NCI-H2107 treated with DMSO at 0.1 percent for 48 hours (cell line): Measurements from ENCODE around the gene SDK1.

Source experiments
- DNase-seq: peaks from one replicate; lab custom pipeline; 2025; ENCODE audit not compliant: unreplicated experiment; lab: John Stamatoyannopoulos, UW

The SDK1 gene

DNA sequence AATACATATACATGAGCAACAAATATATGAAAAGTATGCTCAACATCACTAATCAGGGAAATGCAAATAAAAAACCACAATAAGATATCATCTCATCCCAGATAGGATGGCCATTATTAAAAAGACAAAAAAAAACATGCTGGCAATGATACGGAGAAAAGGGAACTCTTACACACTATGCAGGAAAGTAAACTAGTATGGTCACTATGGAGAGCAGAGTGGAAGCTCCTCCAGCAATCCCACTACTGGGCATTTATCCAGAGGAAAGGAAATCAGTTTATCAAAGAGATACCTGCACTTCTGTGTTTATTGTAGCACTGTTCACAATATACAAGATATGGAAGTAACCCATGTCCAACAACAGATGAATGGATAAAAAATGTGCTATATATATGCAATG is 217.5 kb downstream of the SDK1 start:
- no peak for DNase-seq

DNA sequence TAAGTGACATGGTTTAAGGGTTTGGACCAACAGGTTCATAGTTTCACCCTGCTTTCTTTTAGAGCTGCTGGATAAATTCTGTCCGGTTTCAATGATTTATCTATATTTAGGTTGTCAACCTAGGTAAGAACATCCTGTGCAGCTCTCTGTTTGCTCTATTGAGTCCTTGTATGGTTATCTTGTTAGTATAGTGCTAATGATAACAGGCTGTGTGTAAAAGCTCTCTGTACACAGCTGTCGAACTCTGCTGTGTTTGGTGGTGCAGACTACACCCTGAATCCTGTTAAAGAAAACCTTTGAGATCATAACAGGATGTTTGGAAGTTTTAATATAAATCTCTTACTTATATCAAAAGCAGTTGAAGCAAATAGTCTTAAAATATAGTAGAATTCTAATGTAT is 219.2 kb downstream of the SDK1 start:
- DNase-seq, result no peak

DNA sequence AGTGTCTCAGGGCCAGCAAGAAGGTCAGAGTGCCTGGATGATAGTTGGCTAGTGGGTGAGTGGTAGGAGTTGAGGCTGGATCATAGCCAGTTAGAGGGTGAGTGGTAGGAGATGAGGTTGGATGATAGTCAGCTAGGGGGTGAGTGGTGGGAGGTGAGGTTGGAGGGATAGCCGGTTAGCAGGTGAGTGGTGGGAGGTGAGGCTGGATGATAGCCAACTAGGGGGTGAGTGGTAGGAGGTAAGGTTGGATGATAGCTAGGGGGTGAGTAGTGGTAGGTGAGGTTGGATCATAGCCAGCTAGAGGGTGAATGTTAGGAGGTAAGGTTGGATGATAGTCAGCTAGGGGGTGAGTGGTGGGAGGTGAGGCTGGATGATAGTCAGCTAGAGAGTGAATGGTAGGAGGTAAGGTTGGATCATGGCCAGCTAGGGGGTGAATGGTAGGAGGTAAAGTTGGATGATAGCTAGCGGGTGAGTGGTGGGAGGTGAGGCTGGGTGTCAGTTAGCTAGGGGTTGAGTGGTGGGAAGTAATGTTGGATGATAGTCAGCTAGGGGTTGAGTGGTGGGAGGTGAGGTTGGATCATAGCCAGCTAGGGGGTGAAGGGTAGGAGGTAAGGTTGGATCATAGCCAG is 226.6 kb downstream of the SDK1 start:
- DNase-seq, result no peak

DNA sequence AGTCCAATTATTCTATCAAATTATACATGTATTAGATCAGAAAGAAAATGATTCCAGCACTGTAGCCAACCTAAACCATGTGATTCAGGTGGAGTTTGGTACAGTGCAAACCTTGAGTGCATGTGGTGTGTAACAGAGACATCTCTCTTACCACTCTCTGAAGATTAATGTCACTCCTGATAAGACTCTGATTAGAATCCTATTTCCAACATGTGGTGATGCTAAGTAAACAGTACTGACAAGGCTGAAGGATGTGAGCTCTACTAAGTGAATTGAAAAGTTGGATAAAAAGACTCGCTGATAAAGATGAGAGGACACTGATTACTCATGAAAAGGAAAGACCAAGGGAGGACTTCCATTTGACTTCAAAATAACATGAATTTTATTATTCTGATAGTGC is 232.0 kb downstream of the SDK1 start:
- DNase-seq, result no peak

DNA sequence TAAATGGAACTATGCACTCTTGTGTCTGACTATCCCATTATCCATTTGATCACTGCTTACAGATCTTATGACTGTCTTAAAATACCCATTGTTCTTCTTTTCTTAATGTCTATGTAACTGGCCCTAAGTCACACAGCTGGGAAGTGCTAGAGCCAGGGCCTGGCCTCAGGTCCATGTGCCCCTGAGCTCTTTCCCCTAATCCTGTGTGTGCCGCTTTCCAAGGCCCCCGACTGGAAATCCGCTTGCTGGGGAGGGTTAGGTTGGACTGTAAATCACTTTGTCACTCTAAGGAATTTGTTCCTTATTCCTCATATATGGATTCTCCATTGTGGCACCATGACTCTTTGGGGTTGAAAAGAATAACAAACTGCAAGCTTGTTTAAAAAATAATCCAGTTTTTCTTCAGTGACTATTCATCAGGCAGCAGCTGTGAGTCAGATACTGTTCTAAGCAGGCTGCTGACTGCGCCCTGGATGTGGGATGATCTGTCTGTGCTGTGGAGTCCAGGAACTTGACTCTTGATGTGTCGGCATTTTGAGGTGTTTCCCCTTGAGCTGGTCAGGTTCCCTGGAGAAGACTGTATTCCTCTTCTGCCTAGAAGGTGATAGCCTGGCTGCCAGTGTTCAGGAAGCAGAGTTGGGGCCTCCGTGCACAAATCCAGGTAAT is 236.3 kb downstream of the SDK1 start:
- DNase-seq, result no peak

DNA sequence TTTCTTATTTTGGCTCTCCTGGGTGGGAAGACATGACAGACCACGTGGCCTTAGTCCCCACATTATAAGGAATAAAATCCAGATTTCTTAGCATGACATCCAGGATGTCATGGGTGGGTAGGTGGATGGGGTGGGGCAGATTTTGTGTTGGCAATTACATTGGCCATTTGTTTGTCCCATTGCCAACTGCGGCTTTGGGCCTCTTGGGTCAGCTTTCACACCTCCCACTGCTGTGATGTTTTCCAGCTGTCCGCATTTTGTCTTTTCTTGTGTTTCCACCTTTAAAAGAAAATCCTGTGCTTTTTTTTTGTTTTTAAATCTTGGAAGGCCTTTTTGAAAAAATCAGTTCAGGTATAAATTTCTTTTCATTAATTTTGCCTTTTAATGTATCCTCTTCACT is 237.0 kb downstream of the SDK1 start:
- no peak for DNase-seq

DNA sequence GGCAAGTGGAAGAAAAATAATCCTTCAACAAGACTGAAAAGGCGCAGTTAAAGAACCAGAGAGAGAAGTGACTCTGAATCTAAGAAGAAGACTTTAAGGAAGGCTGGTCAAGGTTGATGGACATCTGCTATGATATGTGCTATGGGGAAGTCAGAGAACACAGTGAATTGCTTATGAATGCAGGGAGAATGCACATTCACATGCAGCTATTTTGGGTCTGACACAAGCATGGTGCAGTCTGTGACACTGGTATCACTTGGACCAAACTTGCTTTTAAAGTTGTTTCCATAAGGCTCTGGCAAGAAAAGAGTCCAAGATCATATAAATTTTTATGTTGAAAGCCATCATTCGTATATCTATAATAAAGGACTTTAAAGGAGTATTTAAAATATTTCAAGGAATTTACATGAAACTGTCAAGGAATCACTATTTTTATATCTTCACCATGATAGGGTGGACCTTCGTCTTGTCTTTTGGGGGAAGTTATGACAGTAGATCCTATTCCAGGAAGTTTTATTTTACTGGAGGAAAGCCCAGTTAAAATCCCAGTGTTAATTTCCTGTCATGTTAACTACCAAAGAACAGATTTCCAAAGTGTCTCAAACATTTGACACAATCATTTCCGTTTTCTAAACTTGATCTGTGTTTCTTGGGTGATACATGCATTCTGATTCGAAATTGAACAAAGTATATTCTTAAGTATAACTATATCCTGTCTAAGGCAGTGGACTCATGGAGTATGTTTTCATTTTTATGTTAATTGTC is 239.6 kb downstream of the SDK1 start:
- DNase-seq, result no peak

DNA sequence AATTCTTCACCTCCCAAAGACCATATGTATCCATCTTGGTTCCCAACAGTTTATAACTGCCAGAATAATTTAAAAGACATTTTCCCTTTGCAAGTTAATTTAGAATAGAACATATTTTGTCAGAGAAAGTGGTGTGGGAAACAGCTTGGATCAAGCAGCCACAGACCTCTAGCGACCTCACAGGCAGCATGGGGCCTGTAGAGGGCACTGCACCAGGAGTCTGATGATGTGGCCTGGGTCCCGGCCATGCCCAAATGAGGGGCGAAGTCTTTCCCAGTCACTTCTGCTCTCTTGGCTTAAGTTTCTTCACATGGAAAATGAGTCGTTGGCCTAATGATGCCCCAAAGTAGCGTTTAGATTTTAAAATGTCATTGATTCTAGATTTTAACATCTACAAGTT is 243.2 kb downstream of the SDK1 start:
- DNase-seq, result no peak

DNA sequence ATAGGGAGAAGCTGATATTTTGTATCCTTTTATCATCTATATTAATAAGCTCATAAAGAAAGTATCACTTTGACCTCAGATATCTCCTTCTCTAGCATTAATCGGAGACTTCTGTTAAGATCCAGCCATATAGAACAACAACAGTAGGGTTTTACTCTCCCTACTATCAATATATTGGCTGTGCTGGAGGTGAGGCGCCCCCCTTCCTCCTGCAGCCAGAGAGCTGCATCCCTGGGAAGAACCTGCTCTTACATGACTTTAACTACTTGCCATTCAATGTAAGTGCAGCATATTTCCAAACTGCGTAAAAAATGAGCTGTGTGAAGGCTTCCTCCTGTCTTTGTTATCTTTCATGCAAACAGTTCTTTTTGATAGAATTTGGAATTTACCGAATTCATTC is 247.8 kb downstream of the SDK1 start:
- DNase-seq, result no peak

DNA sequence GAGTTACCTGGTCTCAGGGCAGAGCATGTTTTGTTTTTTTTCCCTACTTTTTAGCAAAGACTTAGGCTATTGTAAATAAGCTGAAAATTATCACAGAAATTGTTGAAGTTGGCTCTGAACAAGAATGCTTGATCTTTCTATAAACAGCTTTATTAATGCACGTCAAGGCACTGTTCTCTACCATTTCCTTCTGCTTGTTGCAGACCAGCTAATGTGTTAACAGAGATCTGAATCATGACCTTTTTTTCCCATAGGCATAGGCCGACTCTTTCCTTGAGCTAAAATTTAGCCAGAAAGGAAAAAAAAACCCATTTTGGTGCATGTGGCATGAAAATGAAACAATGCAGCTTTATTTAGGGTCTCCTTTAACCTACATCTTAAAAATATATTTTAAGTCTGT is 248.5 kb downstream of the SDK1 start:
- DNase-seq, result no peak

DNA sequence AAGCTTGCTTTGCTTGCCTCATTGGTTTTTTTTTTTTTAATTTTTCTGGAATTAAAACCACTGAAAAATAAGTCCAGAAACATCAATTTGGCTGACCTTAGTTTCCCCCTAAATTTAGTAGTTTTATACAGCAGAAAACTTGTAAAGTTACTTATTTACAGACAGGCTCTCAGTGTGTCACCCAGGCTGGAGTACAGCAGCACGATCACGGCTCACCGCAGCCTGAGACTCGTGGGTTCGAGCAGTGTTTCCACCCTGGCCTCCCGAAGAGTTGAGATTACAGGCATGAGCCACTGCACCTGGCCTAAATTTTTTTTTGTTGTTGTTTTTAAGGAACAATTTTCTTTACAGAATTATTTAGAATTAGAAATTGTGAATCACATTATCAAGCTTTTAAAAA is 250.5 kb downstream of the SDK1 start:
- no peak for DNase-seq

DNA sequence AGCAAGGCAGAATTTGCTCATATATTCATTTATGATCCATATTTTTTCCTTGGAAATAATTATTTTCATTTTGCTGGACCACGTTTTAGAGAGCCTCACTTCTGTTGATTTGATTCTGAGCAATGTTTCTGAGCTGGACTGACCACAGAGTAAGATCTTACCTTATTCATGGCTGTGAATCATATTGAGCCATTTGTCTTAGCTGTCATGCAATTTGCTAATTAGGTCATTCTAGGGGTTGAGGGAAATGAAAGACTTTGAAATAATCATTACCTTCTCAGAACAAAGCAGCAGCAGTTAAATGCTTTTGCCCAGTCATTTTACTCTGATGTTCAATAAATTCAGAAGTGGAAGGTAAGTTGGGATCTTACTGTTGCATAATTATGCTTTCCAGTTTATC is 251.4 kb downstream of the SDK1 start:
- DNase-seq, result no peak

DNA sequence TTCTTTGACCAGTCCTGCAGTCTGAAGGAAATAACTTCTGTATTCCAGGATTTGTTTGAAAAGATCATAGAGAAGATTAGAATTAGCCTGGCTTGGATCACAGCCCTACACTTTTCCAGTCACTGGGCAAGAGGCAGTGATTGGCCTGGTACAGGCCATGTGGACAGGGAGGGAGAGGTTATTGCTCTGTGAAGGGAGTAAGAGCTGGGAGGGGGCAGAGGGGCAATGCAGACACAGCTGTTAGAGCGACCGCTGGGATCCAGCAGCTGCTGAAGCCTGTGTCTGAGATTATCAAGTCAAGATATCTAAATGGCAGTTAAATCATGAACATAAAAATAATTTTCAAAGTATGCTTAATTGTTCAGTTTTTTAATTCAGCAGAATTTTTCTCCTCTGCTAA is 257.3 kb downstream of the SDK1 start:
- DNase-seq, result no peak

DNA sequence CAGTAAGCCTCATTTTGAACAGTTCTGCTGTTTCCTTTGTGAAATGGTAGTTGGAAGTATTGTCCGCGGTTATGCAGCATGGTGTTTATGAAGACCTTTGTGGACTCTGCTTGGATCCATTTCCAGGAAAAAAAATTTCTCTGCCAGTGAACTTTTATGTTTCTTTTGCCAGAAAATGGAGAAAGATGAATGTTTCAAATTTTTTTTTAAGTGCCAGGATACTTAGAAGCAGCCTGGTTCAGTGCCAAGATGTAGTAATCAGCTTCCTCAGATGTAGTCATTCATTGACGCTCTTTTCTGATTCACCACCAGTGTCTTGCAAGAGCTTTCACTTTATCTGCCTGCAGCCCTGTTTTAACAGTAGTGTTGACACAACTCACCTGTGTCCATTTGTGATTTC is 258.2 kb downstream of the SDK1 start:
- no peak for DNase-seq

DNA sequence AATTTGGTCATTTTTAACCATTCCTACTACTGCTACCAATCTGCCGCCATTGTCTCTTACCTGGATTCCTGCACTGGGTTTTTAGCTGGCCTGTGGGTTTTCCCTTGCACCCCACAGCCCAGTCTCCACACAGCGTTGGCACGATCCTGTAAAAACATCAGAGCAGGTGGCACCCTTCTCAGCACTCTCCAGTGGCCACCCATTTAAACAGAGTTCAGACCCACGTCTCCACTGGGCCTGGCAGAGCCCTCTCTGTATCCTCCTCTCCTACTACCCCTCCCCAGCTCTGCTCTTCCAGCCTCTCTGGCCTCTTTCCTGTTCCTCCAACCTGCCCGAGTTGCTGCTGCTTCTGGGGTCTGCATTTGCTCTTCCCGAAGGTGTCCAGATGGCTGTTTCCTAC is 259.4 kb downstream of the SDK1 start:
- no peak for DNase-seq

DNA sequence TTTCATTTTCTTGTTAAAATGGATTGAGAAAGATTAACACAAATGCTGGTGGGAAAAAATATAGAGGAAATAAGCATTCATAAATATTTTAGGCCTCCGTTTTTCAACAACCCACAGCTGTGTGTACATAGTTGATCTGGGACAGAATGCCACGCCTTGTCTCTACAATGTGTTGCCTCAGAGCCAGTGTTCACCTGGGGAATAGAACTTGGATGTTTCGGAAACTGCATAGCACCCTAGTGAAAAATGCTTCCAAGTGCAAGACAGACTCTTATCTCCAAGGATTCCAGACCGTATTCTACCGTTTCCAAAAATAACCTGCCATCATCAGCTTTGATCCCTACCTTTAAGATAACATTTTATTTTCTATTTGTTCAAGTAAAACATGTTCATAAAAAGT is 260.9 kb downstream of the SDK1 start:
- DNase-seq, result no peak

DNA sequence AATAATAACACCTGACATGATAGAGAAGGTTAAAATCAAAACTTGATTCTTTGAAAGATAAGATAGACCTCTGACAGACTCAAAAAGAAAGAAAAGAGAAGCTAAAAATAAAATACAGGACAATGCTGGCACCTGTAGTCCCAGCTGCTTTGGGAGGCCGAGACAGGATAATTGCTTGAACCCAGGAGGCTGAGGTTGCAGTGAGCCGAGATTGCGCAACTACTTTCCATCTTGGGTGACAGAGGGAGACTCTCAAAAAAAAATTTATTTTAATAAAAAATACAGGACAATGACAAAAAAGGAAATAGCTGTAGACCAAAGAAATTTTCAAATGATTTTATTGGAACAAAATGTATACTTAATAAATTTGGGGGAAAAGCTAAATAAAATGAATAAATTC is 263.2 kb downstream of the SDK1 start:
- DNase-seq, result no peak

DNA sequence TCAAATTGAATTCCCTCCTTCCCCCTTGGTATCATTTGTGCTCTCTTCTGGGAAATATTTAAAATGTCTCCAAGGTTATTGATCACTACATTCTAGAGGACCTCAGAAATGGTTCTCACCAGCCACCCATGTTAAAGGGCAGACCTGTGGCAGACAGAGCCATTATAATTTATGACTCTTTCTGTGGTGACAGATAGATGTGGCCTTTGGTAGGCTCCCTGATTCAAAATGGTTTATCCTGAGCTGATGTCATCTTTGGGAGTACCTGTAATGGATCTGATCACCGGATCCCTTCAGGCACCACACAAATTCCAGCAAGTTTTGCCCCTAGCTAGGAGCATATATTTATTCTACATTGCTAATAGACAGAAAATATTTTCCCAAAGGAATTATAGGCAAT is 267.5 kb downstream of the SDK1 start:
- no peak for DNase-seq

DNA sequence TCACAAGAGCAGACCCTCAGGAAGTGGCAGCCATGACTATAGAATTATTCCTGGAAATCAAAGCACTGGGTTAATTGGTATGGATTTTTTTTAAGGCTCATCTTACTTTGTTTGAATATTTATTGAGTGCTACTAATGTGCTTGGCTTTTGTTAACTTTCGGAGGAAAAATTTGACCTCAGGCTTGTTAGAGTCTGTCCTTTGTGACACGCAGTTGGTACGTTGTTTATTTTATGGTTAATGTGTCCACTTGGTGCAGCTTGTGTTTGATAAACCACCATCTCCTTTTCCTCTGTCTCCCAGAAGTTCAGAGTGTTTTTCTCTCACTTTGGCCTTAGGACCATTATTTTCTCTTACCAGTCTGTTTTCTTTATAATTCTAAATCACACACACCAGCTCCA is 268.6 kb downstream of the SDK1 start:
- DNase-seq, result no peak

DNA sequence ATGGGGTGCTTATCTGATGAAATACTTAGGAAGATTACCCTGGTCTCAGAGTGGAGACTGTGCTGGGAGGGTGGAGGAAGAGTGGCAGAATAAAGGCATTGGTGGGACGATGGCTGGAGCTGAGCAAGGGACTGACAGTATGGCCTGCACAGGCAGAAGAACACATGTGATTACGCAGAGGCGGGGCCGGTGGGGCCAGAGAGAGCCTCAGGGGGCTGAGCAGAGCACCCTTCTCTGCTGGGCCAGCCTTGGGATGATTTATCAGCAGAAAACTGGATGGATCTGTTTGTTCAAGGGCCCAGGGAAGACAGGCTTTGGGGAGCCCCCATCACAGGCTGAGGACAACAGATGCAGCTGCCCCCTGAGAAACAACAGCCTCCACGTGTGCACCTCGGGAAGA is 272.1 kb downstream of the SDK1 start:
- DNase-seq, result no peak

DNA sequence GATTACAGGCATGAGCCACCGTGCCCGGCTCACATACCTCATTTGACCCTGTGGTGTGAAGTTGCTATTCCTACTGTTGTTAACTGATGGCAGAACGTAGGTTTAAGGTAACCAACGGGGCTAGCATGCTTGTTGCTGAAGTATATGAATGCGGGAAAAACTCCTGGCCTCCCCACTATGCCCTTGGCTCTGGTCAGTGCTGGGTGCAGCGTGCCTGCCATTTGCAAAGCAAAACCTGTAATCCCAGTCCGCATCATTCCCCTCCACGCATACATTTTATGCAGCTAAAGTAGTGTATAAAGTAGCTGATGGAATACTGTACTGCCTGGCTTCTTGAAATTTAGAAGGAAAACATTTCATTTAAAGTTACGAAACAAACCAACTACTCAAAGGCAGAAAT is 273.3 kb downstream of the SDK1 start:
- DNase-seq, result no peak

DNA sequence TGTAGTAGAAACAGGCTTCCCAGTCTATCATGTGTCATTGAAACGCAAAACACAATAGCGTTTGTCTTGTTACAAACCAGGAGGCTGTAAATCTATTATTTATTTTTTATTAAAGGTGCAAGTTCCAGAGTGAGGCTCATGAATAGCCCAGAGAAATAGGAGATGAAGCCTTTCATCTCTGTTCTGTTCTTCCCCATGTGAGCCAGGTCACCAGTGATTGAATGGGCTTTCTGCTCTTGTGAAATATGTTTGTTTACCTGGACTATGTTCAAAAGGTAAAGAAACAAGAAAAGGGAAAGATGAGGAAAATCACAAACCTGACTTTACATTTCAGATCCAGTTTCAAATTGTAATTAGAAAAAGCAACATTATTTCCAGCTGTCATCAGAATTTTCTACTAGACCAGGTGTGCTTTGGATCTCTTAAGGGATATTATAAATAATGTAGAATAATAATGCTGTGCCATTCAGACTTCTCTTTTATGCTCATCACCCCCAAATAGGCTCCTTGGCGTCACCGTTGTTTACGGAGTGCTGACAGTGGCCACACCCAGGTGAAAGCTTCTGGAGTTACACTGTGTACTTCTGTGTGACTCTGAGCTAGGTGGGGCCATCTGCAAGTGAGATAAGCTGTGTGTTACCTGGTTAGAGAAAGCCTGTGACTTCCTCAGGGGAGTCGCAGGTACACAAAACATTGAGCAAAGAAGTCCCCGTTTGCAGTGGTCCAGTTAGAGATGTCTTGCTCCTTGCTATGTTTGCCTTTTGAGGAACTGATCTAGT is 274.9 kb downstream of the SDK1 start:
- DNase-seq, result no peak
